GM13976 (cell line): ENCODE measurements around the gene NOTCH3.

Experiments used
- DNase-seq: peaks from one replicate; pipeline ENCODE4 v3.0.0; 2012; ENCODE audit warnings: low spot score
- in situ Hi-C: fragments of 300-500 bp; cut with MboI; formaldehyde crosslinking; loops from one replicate; pipeline ENCODE4 v1.12.0; 2022; ENCODE audit warnings: low sequenced_read_pairs, mixed read lengths, inconsistent platforms; ENCODE audit not compliant: unreplicated experiment
- TF ChIP-seq, protein P1 (sequence below): IDR thresholded peaks from 2 replicates; pipeline ENCODE4 v1.5.1; 2012; ENCODE audit warnings: borderline replicate concordance, mild to moderate bottlenecking; ENCODE audit not compliant: insufficient read depth; ENCODE audit errors: extremely low read depth, missing control alignments, control extremely low read depth

Gene NOTCH3

DNA sequence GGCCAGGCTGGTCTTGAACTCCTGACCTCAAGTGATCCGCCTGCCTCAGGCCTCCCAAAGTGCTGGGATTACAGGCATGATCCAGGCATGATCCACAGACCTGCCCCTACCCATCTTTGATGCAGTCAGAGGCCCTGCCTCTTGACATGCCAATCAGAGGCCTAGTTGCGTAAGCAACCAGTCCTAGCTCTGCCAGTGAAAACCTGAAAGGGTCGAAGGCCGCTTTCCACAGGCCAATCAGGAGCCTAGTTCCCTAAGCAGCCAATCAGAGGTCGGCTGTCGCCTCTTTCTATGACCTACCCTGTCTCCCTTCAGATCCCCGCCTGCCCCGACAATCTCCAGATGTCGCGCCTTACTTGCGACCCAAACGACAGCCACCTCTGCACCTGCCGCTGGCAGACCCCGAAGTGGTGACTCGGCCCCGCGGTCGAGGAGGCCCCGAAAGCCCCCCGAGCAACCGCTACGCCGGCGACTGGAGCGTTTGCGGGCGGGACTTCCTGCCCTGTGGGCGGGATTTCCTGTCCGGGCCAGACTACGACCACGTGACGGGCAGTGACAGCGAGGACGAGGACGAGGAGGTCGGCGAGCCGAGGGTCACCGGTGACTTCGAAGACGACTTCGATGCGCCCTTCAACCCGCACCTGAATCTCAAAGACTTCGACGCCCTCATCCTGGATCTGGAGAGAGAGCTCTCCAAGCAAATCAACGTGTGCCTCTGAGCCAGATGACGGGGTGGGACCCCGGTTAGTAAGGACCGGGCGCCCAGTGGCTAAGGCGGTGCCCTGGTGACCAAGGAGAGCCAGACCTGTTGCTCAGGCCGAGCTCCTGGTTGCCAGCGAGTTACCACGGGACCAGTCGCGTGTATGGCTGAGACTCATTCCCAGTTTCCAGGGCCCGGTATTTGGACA is 87.3 kb downstream of the NOTCH3 start:
- in situ Hi-C loops: loop anchor here (25.0 kb wide), 1 partner anchor 551 kb away; the partner anchor contains the start of gene NDUFB7
- no peak for DNase-seq
- TF ChIP-seq, protein P1, sequence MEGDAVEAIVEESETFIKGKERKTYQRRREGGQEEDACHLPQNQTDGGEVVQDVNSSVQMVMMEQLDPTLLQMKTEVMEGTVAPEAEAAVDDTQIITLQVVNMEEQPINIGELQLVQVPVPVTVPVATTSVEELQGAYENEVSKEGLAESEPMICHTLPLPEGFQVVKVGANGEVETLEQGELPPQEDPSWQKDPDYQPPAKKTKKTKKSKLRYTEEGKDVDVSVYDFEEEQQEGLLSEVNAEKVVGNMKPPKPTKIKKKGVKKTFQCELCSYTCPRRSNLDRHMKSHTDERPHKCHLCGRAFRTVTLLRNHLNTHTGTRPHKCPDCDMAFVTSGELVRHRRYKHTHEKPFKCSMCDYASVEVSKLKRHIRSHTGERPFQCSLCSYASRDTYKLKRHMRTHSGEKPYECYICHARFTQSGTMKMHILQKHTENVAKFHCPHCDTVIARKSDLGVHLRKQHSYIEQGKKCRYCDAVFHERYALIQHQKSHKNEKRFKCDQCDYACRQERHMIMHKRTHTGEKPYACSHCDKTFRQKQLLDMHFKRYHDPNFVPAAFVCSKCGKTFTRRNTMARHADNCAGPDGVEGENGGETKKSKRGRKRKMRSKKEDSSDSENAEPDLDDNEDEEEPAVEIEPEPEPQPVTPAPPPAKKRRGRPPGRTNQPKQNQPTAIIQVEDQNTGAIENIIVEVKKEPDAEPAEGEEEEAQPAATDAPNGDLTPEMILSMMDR: no peak

DNA sequence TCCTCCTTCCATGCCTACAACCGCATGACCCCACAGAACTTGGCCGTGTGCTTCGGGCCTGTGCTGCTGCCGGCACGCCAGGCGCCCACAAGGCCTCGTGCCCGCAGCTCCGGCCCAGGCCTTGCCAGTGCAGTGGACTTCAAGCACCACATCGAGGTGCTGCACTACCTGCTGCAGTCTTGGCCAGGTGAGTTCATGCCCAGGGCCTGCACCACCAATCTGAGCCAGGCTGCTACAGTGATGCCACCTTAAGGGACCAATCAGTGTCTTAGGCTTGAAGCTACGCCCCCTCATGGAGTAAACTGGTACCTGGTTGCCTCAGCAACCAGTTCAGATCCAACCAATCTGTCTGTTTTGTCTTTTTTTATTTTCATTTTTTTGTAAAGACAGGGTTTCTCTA is 88.4 kb downstream of the NOTCH3 start:
- no peak for DNase-seq
- in situ Hi-C loops: loop anchor here (25.0 kb wide), 1 partner anchor 550 kb away; the partner anchor contains the start of gene NDUFB7
- TF ChIP-seq, protein P1: no peak

DNA sequence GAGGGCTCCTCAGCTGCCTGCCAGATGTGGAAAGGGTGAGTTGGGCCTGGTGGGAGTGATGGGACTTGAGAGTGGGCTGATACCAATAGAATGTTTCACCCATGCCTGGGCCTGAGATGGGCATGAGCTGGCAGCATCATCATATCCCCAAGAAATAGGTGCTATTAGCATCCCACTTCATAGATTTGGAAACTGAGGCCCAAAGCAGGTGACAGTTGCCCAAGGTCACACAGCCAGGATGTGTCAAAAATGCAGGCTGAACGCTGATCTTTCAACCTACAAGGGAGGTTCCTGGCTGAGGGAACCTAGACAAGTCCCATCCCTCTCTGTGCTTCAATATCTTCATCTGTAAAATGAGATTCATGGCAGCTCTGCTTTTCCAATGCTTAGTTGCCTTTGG is 89.0 kb downstream of the NOTCH3 start:
- DNase-seq: no peak
- in situ Hi-C loops: loop anchor here (25.0 kb wide), 1 partner anchor 549 kb away; the partner anchor contains the start of gene NDUFB7
- TF ChIP-seq, protein P1: no peak

DNA sequence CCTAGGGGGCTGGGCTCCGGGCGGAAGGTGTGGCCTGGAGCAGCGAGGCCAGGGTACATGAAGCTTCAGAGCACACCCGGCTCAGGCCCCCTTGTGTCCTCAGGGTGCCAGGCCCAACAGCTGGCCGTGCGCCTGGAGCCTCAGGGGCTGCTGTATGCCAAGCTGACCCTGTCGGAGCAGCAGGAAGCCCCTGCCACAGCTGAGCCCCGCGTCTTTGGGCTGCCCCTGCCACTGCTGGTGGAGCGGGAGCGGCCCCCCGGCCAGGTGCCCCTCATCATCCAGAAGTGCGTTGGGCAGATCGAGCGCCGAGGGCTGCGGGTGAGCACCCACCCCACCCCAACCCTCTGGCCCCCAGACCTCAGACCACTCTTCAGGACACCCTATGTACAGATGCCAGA is 90.4 kb downstream of the NOTCH3 start:
- DNase-seq: no peak
- in situ Hi-C loops: loop anchor here (25.0 kb wide), 1 partner anchor 548 kb away; the partner anchor contains the start of gene NDUFB7
- TF ChIP-seq, protein P1: no peak

DNA sequence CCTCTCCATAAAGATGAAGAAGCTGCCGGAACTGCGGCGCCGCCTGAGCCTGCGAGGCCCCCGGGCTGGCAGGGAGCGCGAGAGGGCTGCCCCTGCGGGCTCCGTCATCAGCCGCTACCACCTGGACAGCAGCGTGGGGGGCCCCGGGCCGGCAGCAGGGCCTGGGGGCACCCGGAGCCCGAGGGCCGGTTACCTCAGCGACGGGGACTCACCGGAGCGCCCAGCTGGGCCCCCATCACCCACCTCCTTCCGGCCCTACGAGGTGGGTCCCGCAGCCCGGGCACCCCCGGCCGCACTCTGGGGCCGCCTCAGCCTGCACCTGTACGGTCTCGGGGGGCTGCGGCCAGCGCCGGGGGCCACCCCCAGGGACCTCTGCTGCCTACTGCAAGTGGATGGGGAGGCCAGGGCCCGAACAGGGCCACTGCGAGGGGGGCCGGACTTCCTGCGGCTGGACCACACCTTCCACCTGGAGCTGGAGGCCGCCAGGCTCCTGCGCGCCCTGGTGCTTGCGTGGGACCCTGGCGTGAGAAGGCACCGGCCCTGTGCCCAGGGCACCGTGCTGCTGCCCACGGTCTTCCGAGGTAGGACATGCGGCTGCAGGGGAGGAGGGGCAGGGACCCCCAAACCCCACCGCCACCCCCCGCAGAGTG is 90.9 kb downstream of the NOTCH3 start:
- in situ Hi-C loops: loop anchor here (25.0 kb wide), 1 partner anchor 548 kb away; the partner anchor contains the start of gene NDUFB7
- no peak for DNase-seq
- TF ChIP-seq, protein P1: no peak
